Measurements from ENCODE around the gene CACNA1S.

CACNA1S gene

GRCh38 chr1:201069636-201070035, 42.6 kb downstream of the CACNA1S start:
- no peaks in the 10 kb centered on the region; the same call in 1 of the 2 replicates for H3K27me3 ChIP-seq (ENCODE audit: insufficient read depth, low read length)
- H3K4me1 ChIP-seq (ENCODE audit: insufficient read depth, low read length), result no peaks in the 10 kb centered on the region
- no peaks in the 10 kb centered on the region for H3K9me3 ChIP-seq (ENCODE audit: insufficient read depth, low read depth, low read length)
- no peaks in the 10 kb centered on the region for H3K36me3 ChIP-seq (ENCODE audit: insufficient read depth, low read depth, low read length)
- H3K9ac ChIP-seq (ENCODE audit: low read depth, low read length), result no peak overlapping the region
- no peak overlapping the region for H3K27ac ChIP-seq (ENCODE audit: low read length)
- H3K4me3 ChIP-seq (ENCODE audit: low read length), result no peak overlapping the region

- no peaks in the 10 kb centered on the region; the same call in 1 of the 2 replicates for H3K27me3 ChIP-seq (ENCODE audit: insufficient read depth, low read length)
- H3K4me3 ChIP-seq (ENCODE audit: low read length), result no peak overlapping the region
- H3K27ac ChIP-seq (ENCODE audit: low read length), result no peak overlapping the region
- no peaks in the 10 kb centered on the region for H3K4me1 ChIP-seq (ENCODE audit: insufficient read depth, low read length)
- H3K9ac ChIP-seq (ENCODE audit: low read depth, low read length), result no peak overlapping the region
- H3K36me3 ChIP-seq (ENCODE audit: insufficient read depth, low read depth, low read length), result no peaks in the 10 kb centered on the region
- H3K9me3 ChIP-seq (ENCODE audit: insufficient read depth, low read depth, low read length), result no peaks in the 10 kb centered on the region
These were observed 43.2 kb downstream of the CACNA1S start for GRCh38 chr1:201068976-201069375.

GRCh38 chr1:201066986-201067385, 45.2 kb downstream of the CACNA1S start:
- H3K36me3 ChIP-seq (ENCODE audit: insufficient read depth, low read depth, low read length), result no peaks in the 10 kb centered on the region
- no peak overlapping the region for H3K9ac ChIP-seq (ENCODE audit: low read depth, low read length)
- no peak overlapping the region for H3K27ac ChIP-seq (ENCODE audit: low read length)
- H3K4me3 ChIP-seq (ENCODE audit: low read length), result no peak overlapping the region
- no peaks in the 10 kb centered on the region; the same call in 1 of the 2 replicates for H3K27me3 ChIP-seq (ENCODE audit: insufficient read depth, low read length)
- 0 out of 2 replicates have a peak, but pooled peaks cover 6% of the 10 kb centered on the region for H3K4me1 ChIP-seq (ENCODE audit: insufficient read depth, low read length)
- no peaks in the 10 kb centered on the region for H3K9me3 ChIP-seq (ENCODE audit: insufficient read depth, low read depth, low read length)

GRCh38 chr1:201065686-201066085, 46.5 kb downstream of the CACNA1S start:
- Histone ChIP-seq H3K36me3 (ENCODE audit: insufficient read depth, low read depth, low read length) (no peaks in the 10 kb centered on the region), H3K9ac (ENCODE audit: low read depth, low read length) (no peak overlapping the region), H3K9me3 (ENCODE audit: insufficient read depth, low read depth, low read length) (no peaks in the 10 kb centered on the region), H3K27me3 (ENCODE audit: insufficient read depth, low read length) (no peaks in the 10 kb centered on the region; the same call in 1 of the 2 replicates), H3K4me3 (ENCODE audit: low read length) (no peak overlapping the region), H3K27ac (ENCODE audit: low read length) (no peak overlapping the region), H3K4me1 (ENCODE audit: insufficient read depth, low read length) (0 out of 2 replicates have a peak, but pooled peaks cover 6% of the 10 kb centered on the region)

- Histone ChIP-seq H3K27ac (ENCODE audit: low read length) (no peak overlapping the region), H3K4me3 (ENCODE audit: low read length) (no peak overlapping the region), H3K36me3 (ENCODE audit: insufficient read depth, low read depth, low read length) (no peaks in the 10 kb centered on the region), H3K4me1 (ENCODE audit: insufficient read depth, low read length) (0 out of 2 replicates have a peak, but pooled peaks cover 6% of the 10 kb centered on the region), H3K27me3 (ENCODE audit: insufficient read depth, low read length) (no peaks in the 10 kb centered on the region; the same call in 1 of the 2 replicates), H3K9me3 (ENCODE audit: insufficient read depth, low read depth, low read length) (no peaks in the 10 kb centered on the region), H3K9ac (ENCODE audit: low read depth, low read length) (no peak overlapping the region)
These were observed 47.4 kb downstream of the CACNA1S start for GRCh38 chr1:201064806-201065205.

GRCh38 chr1:201063145-201063544, 49.1 kb downstream of the CACNA1S start:
- Histone ChIP-seq H3K4me3 (ENCODE audit: low read length) (no peak overlapping the region), H3K27ac (ENCODE audit: low read length) (no peak overlapping the region), H3K36me3 (ENCODE audit: insufficient read depth, low read depth, low read length) (no peaks in the 10 kb centered on the region), H3K9me3 (ENCODE audit: insufficient read depth, low read depth, low read length) (no peaks in the 10 kb centered on the region), H3K27me3 (ENCODE audit: insufficient read depth, low read length) (no peaks in the 10 kb centered on the region; the same call in 1 of the 2 replicates), H3K9ac (ENCODE audit: low read depth, low read length) (no peak overlapping the region), H3K4me1 (ENCODE audit: insufficient read depth, low read length) (peaks cover 6% of the 10 kb centered on the region; the same call in 1 of the 2 replicates)

- Histone ChIP-seq H3K4me1 (ENCODE audit: insufficient read depth, low read length) (peaks cover 6% of the 10 kb centered on the region; the same call in 1 of the 2 replicates), H3K4me3 (ENCODE audit: low read length) (no peak overlapping the region), H3K27ac (ENCODE audit: low read length) (no peak overlapping the region), H3K27me3 (ENCODE audit: insufficient read depth, low read length) (no peaks in the 10 kb centered on the region; the same call in 1 of the 2 replicates), H3K36me3 (ENCODE audit: insufficient read depth, low read depth, low read length) (no peaks in the 10 kb centered on the region), H3K9me3 (ENCODE audit: insufficient read depth, low read depth, low read length) (no peaks in the 10 kb centered on the region), H3K9ac (ENCODE audit: low read depth, low read length) (no peak overlapping the region)
These were observed 49.6 kb downstream of the CACNA1S start for GRCh38 chr1:201062511-201063091.

GRCh38 chr1:201061886-201062285, 50.3 kb downstream of the CACNA1S start:
- Histone ChIP-seq H3K9me3 (ENCODE audit: insufficient read depth, low read depth, low read length) (no peaks in the 10 kb centered on the region), H3K4me1 (ENCODE audit: insufficient read depth, low read length) (peaks cover 6% of the 10 kb centered on the region; the same call in 1 of the 2 replicates), H3K36me3 (ENCODE audit: insufficient read depth, low read depth, low read length) (no peaks in the 10 kb centered on the region), H3K27me3 (ENCODE audit: insufficient read depth, low read length) (no peaks in the 10 kb centered on the region; the same call in 1 of the 2 replicates), H3K4me3 (ENCODE audit: low read length) (no peak overlapping the region), H3K27ac (ENCODE audit: low read length) (no peak overlapping the region), H3K9ac (ENCODE audit: low read depth, low read length) (no peak overlapping the region)

GRCh38 chr1:201061049-201061448, 51.2 kb downstream of the CACNA1S start:
- no peak overlapping the region for H3K9ac ChIP-seq (ENCODE audit: low read depth, low read length)
- no peaks in the 10 kb centered on the region for H3K27me3 ChIP-seq (ENCODE audit: insufficient read depth, low read length)

GRCh38 chr1:201060586-201060985, 51.6 kb downstream of the CACNA1S start:
- Histone ChIP-seq H3K9ac (ENCODE audit: low read depth, low read length) (no peak overlapping the region), H3K27ac (ENCODE audit: low read length) (no peak overlapping the region), H3K9me3 (ENCODE audit: insufficient read depth, low read depth, low read length) (no peaks in the 10 kb centered on the region), H3K36me3 (ENCODE audit: insufficient read depth, low read depth, low read length) (no peaks in the 10 kb centered on the region), H3K4me1 (ENCODE audit: insufficient read depth, low read length) (peaks cover 6% of the 10 kb centered on the region; the same call in 1 of the 2 replicates), H3K4me3 (ENCODE audit: low read length) (no peak overlapping the region), H3K27me3 (ENCODE audit: insufficient read depth, low read length) (no peaks in the 10 kb centered on the region)

More at GRCh38 chr1:201061049-201061448, 51.2 kb downstream of the CACNA1S start:
- no peaks in the 10 kb centered on the region for H3K36me3 ChIP-seq (ENCODE audit: insufficient read depth, low read depth, low read length)
- no peaks in the 10 kb centered on the region for H3K9me3 ChIP-seq (ENCODE audit: insufficient read depth, low read depth, low read length)
- no peak overlapping the region for H3K4me3 ChIP-seq (ENCODE audit: low read length)
- peaks cover 6% of the 10 kb centered on the region; the same call in 1 of the 2 replicates for H3K4me1 ChIP-seq (ENCODE audit: insufficient read depth, low read length)
- H3K27ac ChIP-seq (ENCODE audit: low read length), result no peak overlapping the region

GRCh38 chr1:201059871-201060555, 52.2 kb downstream of the CACNA1S start:
- Histone ChIP-seq H3K9ac (ENCODE audit: low read depth, low read length) (no peak overlapping the region), H3K4me3 (ENCODE audit: low read length) (no peak overlapping the region), H3K36me3 (ENCODE audit: insufficient read depth, low read depth, low read length) (no peaks in the 10 kb centered on the region), H3K27me3 (ENCODE audit: insufficient read depth, low read length) (no peaks in the 10 kb centered on the region), H3K9me3 (ENCODE audit: insufficient read depth, low read depth, low read length) (no peaks in the 10 kb centered on the region), H3K27ac (ENCODE audit: low read length) (no peak overlapping the region), H3K4me1 (ENCODE audit: insufficient read depth, low read length) (peaks cover 6% of the 10 kb centered on the region; the same call in 1 of the 2 replicates)

- Histone ChIP-seq H3K4me1 (ENCODE audit: insufficient read depth, low read length) (peaks cover 6% of the 10 kb centered on the region; the same call in 1 of the 2 replicates), H3K9ac (ENCODE audit: low read depth, low read length) (no peak overlapping the region), H3K27me3 (ENCODE audit: insufficient read depth, low read length) (no peaks in the 10 kb centered on the region), H3K9me3 (ENCODE audit: insufficient read depth, low read depth, low read length) (no peaks in the 10 kb centered on the region), H3K36me3 (ENCODE audit: insufficient read depth, low read depth, low read length) (no peaks in the 10 kb centered on the region), H3K4me3 (ENCODE audit: low read length) (no peak overlapping the region), H3K27ac (ENCODE audit: low read length) (no peak overlapping the region)
These were observed 52.8 kb downstream of the CACNA1S start for GRCh38 chr1:201059401-201059800.

Data from iPS-20b (cell line).